ENCODE measurements around the gene ARFGAP3.
"Not testable (repeated sequence)": the region's sequence is repeated elsewhere in the genome, so short reads cannot be mapped to it uniquely, and the experiment has no call there.

Gene ARFGAP3

DNA sequence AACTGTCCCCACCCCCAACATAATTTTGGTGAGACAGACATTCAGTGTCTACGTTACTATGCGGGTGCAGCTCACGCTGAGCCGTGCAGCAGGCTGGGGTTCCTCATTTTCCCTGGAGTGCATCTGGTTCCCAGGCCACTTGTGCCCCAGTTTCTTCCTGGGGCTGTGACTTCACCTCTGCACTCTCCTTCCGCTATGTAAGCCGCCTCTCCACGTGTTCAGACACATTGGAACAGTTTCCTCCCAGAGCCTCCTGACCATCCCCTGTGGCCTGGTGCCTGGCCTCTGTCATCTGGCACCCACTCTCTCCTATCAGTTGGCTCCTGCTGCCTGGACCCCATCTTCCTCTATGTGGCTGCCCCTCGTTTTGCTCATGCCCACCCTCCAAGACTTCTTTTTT lies 90.2 kb downstream of the ARFGAP3 start:
- H3K4me3 ChIP-seq (replicated peaks in 1 of 2; ENCODE audit: low read depth in 2 of 2, low read length in 2 of 2): no peak overlapping the region
- TF ChIP-seq, protein P1, sequence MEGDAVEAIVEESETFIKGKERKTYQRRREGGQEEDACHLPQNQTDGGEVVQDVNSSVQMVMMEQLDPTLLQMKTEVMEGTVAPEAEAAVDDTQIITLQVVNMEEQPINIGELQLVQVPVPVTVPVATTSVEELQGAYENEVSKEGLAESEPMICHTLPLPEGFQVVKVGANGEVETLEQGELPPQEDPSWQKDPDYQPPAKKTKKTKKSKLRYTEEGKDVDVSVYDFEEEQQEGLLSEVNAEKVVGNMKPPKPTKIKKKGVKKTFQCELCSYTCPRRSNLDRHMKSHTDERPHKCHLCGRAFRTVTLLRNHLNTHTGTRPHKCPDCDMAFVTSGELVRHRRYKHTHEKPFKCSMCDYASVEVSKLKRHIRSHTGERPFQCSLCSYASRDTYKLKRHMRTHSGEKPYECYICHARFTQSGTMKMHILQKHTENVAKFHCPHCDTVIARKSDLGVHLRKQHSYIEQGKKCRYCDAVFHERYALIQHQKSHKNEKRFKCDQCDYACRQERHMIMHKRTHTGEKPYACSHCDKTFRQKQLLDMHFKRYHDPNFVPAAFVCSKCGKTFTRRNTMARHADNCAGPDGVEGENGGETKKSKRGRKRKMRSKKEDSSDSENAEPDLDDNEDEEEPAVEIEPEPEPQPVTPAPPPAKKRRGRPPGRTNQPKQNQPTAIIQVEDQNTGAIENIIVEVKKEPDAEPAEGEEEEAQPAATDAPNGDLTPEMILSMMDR (IDR thresholded peaks at IDR 0.05; ENCODE audit: low read depth, low read length): no peak

DNA sequence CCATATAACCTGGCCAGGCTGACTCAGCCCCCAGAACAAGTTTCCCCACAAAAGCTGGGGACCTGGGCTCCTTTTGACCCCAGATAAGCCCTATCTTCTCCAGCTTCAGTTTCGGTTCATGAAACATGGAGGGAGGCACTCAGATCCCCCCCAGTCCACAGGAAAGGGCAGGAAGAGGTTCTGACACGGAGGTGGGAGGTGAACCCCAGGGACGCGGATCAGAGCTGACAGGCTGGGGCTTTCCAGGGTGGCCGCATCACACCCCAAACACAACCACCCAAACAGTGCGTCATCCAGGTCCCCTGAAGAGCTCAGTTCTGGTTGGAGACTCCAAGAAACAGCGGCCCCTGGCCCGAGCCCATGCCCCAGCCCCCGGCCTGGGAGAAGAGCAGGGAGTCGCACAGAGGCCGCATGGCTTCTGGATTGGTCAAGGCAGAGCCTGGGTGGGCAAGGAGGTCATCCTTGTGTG lies 92.1 kb downstream of the ARFGAP3 start:
- no peak overlapping the region for H3K4me3 ChIP-seq (replicated peaks in 1 of 2; ENCODE audit: low read depth in 2 of 2, low read length in 2 of 2)
- TF ChIP-seq, protein P1 (IDR thresholded peaks at IDR 0.05; ENCODE audit: low read depth, low read length): no peak
- DNase-seq (ENCODE audit: low read depth in 2 of 2): no peak

More for the DNA sequence above, 90.2 kb downstream of the ARFGAP3 start:
- no peak for DNase-seq (ENCODE audit: low read depth in 2 of 2)

DNA sequence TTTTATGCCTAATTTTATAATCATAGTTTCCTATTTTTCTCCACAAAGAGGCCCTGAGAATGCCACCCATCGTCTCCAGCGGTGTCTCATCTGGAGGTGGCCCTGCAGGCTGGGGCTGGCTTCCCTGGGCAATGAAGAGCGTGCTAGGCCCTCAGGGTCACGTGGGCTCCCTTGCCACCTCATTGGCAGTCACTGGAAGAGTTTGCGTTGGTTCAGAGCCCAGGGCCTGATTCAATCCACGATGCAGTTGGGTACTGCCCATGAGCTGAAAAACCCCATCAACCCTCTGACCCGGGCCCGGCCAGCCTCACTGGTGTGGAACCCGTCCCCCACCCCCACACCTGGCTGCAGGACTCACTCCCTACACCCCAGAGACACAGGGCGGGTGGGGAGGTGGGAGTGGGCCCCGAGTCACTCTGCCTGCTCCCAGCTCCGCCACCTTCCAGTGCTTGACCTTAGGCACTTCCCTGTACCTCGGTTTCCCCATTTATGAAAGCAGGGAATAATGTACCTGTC lies 93.0 kb downstream of the ARFGAP3 start:
- TF ChIP-seq, protein P1 (IDR thresholded peaks at IDR 0.05; ENCODE audit: low read depth, low read length): no peak
- DNase-seq (ENCODE audit: low read depth in 2 of 2): no peak

DNA sequence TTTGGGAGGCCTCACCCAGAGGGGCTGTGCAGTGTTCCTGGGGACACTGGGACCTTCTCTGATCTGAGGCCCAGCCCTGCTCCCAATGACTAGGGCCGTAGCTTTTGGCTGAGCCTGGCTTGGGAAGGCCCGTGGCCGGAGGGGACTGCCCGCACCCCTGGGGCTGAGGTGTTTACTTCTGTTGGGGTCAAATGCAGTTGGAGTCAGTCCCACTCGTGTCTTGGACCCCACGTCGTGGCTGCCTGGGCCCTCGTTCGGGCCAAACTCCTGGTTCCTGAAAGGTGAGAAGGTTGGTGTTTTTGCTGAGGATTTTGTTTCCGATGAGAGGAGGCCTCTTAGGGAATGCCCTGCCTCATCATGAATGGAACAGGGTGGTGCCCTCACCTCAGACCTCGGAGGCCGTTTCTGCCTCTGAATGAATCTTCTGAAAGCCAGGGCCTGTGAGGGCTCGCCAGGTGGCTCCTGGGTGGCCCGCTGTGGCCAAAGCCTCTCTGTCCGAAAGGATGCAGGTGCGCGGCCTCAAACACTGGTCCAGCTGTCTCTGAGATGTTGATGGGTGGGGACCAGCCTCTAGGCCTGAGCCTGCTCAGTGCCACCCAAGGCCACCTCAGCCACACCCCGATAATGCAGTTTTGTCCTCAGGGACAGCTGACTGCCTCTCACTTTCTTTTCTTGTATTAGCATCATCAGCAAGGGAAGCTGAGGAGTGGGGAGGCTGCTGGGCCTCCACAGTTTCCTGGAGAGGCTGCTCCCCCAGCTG lies 96.1 kb downstream of the ARFGAP3 start:
- no peak overlapping the region for H3K4me3 ChIP-seq (replicated peaks in 1 of 2; ENCODE audit: low read depth in 2 of 2, low read length in 2 of 2)
- no peak for DNase-seq (ENCODE audit: low read depth in 2 of 2)
- TF ChIP-seq, protein P1 (IDR thresholded peaks at IDR 0.05; ENCODE audit: low read depth, low read length): no peak

More for the DNA sequence above, 93.0 kb downstream of the ARFGAP3 start:
- H3K4me3 ChIP-seq (replicated peaks in 1 of 2; ENCODE audit: low read depth in 2 of 2, low read length in 2 of 2): no peak overlapping the region

DNA sequence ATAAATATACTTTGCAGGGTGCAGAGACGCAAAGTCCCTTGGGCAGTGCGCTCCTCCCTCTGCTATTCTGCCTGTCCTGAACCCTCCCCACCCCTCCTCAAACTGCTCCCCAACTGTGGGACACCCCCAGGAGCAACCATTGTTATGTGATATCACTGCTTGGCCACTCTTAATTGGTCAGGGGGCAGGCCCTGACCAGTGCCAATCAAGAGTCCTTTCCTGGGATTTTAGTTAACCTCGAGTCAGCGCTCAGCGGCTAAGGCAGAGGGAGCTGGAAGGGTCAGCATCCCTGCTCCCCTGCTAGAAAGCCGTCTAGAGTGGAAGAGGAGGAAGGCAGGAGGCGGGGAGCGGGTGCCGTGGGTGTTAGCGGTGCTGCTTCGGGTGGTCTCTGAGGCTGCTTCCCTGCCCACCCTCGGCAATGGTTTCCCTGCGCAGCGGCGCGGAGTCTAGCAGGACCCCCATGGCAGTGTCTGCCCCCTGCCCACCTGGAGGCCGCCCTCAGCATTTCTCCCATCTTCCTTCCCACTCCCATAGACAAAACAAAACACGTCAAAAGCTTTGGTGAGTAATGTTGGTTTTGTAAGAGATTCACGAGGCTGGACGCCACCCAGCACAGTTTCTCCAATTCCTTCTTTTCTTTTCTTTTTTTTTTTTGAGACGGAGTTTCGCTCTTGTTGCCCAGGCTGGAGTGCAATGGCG lies 98.0 kb downstream of the ARFGAP3 start:
- H3K4me3 ChIP-seq (replicated peaks in 1 of 2; ENCODE audit: low read depth in 2 of 2, low read length in 2 of 2): no peak overlapping the region
- peak; percentile 74 to 82 for DNase-seq (ENCODE audit: low read depth in 2 of 2)
- TF ChIP-seq, protein P1 (IDR thresholded peaks at IDR 0.05; ENCODE audit: low read depth, low read length): peak; percentile 23

DNA sequence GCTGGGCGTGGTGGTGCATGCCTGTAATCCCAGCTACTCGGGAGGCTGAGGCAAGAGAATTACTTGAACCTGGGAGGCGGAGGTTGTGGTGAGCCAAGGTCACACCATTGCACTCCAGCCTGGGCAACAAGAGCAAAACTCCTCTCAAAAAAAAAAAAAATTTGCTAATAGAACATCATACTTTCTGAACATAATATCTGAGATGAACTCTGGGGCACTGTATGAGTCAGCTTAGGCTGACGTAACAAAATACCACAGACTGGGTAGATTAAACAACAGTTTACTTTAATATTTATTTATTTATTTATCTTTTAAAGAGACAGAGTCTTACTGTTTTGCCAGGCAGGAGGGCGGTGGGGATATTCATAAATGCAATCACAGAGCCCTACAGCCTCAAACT lies 101.5 kb downstream of the ARFGAP3 start:
- H3K4me3 ChIP-seq (replicated peaks in 1 of 2; ENCODE audit: low read depth in 2 of 2, low read length in 2 of 2): not testable (repeated sequence)
- DNase-seq (ENCODE audit: low read depth in 2 of 2): peak; percentile 87 to 90

DNA sequence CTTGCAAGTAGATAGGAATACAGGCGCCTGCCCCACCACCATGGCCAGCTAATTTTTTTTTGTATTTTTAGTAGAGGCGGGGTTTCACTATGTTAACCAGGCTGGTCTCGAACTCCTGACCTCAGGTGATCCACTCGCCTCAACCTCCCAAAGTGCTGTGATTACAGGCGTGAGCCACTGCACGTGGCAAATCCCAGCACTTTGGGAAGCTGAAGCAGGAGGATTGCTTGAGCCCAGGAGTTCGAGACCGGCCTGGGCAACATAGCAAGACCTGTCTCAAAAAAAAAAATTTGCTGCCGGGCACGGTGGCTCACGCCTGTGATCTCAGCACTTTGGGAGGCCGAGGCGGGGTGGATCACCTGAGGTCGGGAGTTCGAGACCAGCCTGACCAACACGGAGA lies 102.0 kb downstream of the ARFGAP3 start:
- H3K4me3 ChIP-seq (replicated peaks in 1 of 2; ENCODE audit: low read depth in 2 of 2, low read length in 2 of 2); DNase-seq (ENCODE audit: low read depth in 2 of 2): not testable (repeated sequence)
